ENCODE data around the gene SNTA1.
"Not testable (repeated sequence)": the region's sequence is repeated elsewhere in the genome, so short reads cannot be mapped to it uniquely, and the experiment has no call there.

The SNTA1 gene

GRCh38 chr20:33465481-33466302 lies 22.1 kb upstream of the SNTA1 start:
- peak; percentile 42 for DNase-seq

GRCh38 chr20:33464759-33465158 lies 21.2 kb upstream of the SNTA1 start:
- not testable (repeated sequence) for DNase-seq

GRCh38 chr20:33463332-33464101 lies 20.0 kb upstream of the SNTA1 start:
- DNase-seq: no peak

- no peak for DNase-seq
Observed at GRCh38 chr20:33460711-33461110, 17.1 kb upstream of the SNTA1 start.

GRCh38 chr20:33459599-33459998 lies 16.0 kb upstream of the SNTA1 start:
- DNase-seq: no peak

- peak; percentile 89 for DNase-seq
Observed at GRCh38 chr20:33456916-33457642, 13.5 kb upstream of the SNTA1 start.

GRCh38 chr20:33450867-33451266 lies 7.3 kb upstream of the SNTA1 start:
- no peak for DNase-seq

GRCh38 chr20:33445881-33446625 lies 2.5 kb upstream of the SNTA1 start:
- no peak for DNase-seq

- no peak for DNase-seq
Observed at GRCh38 chr20:33444797-33445560, 1.4 kb upstream of the SNTA1 start.

GRCh38 chr20:33443006-33443511 lies 504 bp downstream of the SNTA1 start:
- peak; percentile 59 for DNase-seq

GRCh38 chr20:33442136-33443005 lies 1.2 kb downstream of the SNTA1 start:
- DNase-seq: no peak

- DNase-seq: no peak
Observed at GRCh38 chr20:33441142-33441955, 2.2 kb downstream of the SNTA1 start.

- DNase-seq: not testable (repeated sequence)
Observed at GRCh38 chr20:33440562-33440961, 3.0 kb downstream of the SNTA1 start.

GRCh38 chr20:33438481-33438880 lies 5.1 kb downstream of the SNTA1 start:
- DNase-seq: no peak

- peak; percentile 76 for DNase-seq
Observed at GRCh38 chr20:33437141-33437911, 6.2 kb downstream of the SNTA1 start.

- no peak for DNase-seq
Observed at GRCh38 chr20:33434434-33434833, 9.1 kb downstream of the SNTA1 start.

- peak; percentile 60 for DNase-seq
Observed at GRCh38 chr20:33433465-33434234, 9.9 kb downstream of the SNTA1 start.

GRCh38 chr20:33431797-33432381 lies 11.7 kb downstream of the SNTA1 start:
- no peak for DNase-seq

Data from femur (tissue), 1 donor.